Endothelial cell of umbilical vein (primary cell): ENCODE results near the gene TTLL11. TPM values are rescaled to one million over a fixed set of nuclear protein-coding genes. Genes with fewer than 3 reads are reported as not detected.

Experiments
- BruUV-seq: library from RNA; stranded (reverse); fragments of 400-500 nt; replicated peaks from 2 replicates; lab custom pipeline; 2021; lab: Mats Ljungman, UMichigan
- CTCF ChIA-PET: fragments of 300-600, 350-600 bp; sonication (Branson Sonifier 250); formaldehyde crosslinking; loops from one replicate; lab custom pipeline; 2021; ENCODE audit warnings: antibody characterized with exemption, inconsistent platforms; lab: Charles Lee
- POLR2A ChIA-PET: fragments of 300-600, 350-600 bp; sonication (Branson Sonifier 250); formaldehyde crosslinking; loops from one replicate; lab custom pipeline; 2021; ENCODE audit warnings: antibody characterized with exemption, inconsistent platforms; lab: Charles Lee
- DNase-seq: peaks from one replicate; pipeline ENCODE4 v3.0.0-alpha.2; 2011; ENCODE audit warnings: low read depth, low spot score
- FAIRE-seq: peaks from 2 replicates; lab custom pipeline; 2011; peaks lifted over from hg19 to GRCh38; lab: Jason Lieb, UNC
- H2AFZ ChIP-seq: 2 replicates; pipeline ENCODE4 v1.6.0; 2012; ENCODE audit warnings: low read depth, low read length, control low read depth, inconsistent platforms
- H3K27ac ChIP-seq: 2 replicates; pipeline ENCODE4 v1.5.1; 2011; ENCODE audit warnings: low read depth, mild to moderate bottlenecking, control low read depth, low read length, moderate library complexity; ENCODE audit not compliant: insufficient read depth
- H3K27me3 ChIP-seq, 2 experiments: 2 replicates each; pipeline versions ENCODE4 v1.6.0 to v1.6.1; 2011; ENCODE audit warnings: low read length in 2 of 2, mixed read lengths in 1 of 2; ENCODE audit not compliant: control insufficient read depth in 2 of 2, insufficient read depth in 2 of 2
- H3K36me3 ChIP-seq, 2 experiments: 2 replicates in 1 of 2; 3 replicates in 1 of 2; pipeline ENCODE4 v1.5.1; 2011; ENCODE audit warnings: low read length in 2 of 2, mild to moderate bottlenecking in 1 of 2, moderate library complexity in 1 of 2; ENCODE audit not compliant: control insufficient read depth in 2 of 2, insufficient read depth in 2 of 2; ENCODE audit errors: extremely low read depth in 1 of 2
- H3K4me1 ChIP-seq: 3 replicates; pipeline ENCODE4 v1.5.1; 2011; ENCODE audit warnings: mild to moderate bottlenecking, low read length; ENCODE audit not compliant: control insufficient read depth, insufficient read depth; ENCODE audit errors: extremely low read depth
- H3K4me2 ChIP-seq: 2 replicates; pipeline ENCODE4 v1.6.1; 2011; ENCODE audit warnings: low read length, control low read depth, mixed read lengths; ENCODE audit not compliant: insufficient read depth
- H3K4me3 ChIP-seq, 3 experiments: fragments of 200-600 bp in 1 of 3; sonication (generic), shearing (Covaris generic) in 1 of 3; replicated peaks in 1 of 3; 2 replicates each; pipeline ENCODE4 v1.5.1; 2011 to 2016; ENCODE audit warnings: control low read depth in 3 of 3, low read length in 3 of 3, mild to moderate bottlenecking in 2 of 3, inconsistent platforms in 1 of 3, low read depth in 1 of 3, moderate library complexity in 1 of 3; ENCODE audit not compliant: insufficient read depth in 1 of 3
- H3K79me2 ChIP-seq: 2 replicates; pipeline ENCODE4 v1.6.0; 2012; ENCODE audit warnings: low read length, inconsistent platforms; ENCODE audit not compliant: control insufficient read depth, insufficient read depth
- H3K9ac ChIP-seq: replicated peaks from 2 replicates; pipeline ENCODE3; 2011; ENCODE audit warnings: low read length, control low read depth; ENCODE audit not compliant: insufficient read depth; ENCODE audit errors: extremely low read depth
- H3K9me1 ChIP-seq: replicated peaks from 3 replicates; pipeline ENCODE4 v1.6.0; 2011; ENCODE audit warnings: mild to moderate bottlenecking, low read length; ENCODE audit not compliant: control insufficient read depth, insufficient read depth; ENCODE audit errors: extremely low read depth
- H3K9me3 ChIP-seq: replicated peaks from 2 replicates; pipeline ENCODE4 v1.5.1; 2012; ENCODE audit warnings: low read length, inconsistent platforms; ENCODE audit not compliant: control insufficient read depth, insufficient read depth
- H4K20me1 ChIP-seq: replicated peaks from 2 replicates; pipeline ENCODE3; 2011; ENCODE audit warnings: mild to moderate bottlenecking, low read length; ENCODE audit not compliant: control insufficient read depth, insufficient read depth; ENCODE audit errors: extremely low read depth
- CTCF ChIP-seq, 2 donors: IDR thresholded peaks; 1 replicate in 1 of 2; 2 replicates in 1 of 2; pipeline ENCODE4 v1.5.1; 2011; ENCODE audit warnings: low read length in 2 of 2, mild to moderate bottlenecking in 2 of 2, moderate library complexity in 2 of 2, control low read depth in 1 of 2, inconsistent platforms in 1 of 2, low read depth in 1 of 2; ENCODE audit not compliant: insufficient read depth in 1 of 2; ENCODE audit errors: extremely low read depth in 1 of 2
- EZH2 ChIP-seq: IDR thresholded peaks from 2 replicates; pipeline ENCODE4 v1.6.1; 2012; ENCODE audit warnings: borderline replicate concordance, low read depth, mild to moderate bottlenecking, moderate library complexity, low read length, inconsistent platforms; ENCODE audit not compliant: severe bottlenecking
- FOS ChIP-seq: IDR thresholded peaks from 2 replicates; pipeline ENCODE4 v1.6.1; 2011; ENCODE audit warnings: mild to moderate bottlenecking, low read length, moderate library complexity, borderline replicate concordance; ENCODE audit not compliant: insufficient read depth
- GATA2 ChIP-seq: IDR thresholded peaks from 2 replicates; pipeline ENCODE4 v1.7.0; 2011; ENCODE audit warnings: low read depth, mild to moderate bottlenecking, moderate library complexity, mixed read lengths, low read length; ENCODE audit not compliant: insufficient read length, insufficient read depth
- JUN ChIP-seq: IDR thresholded peaks from 2 replicates; pipeline ENCODE4 v1.6.1; 2011; ENCODE audit warnings: borderline replicate concordance, low read depth; ENCODE audit not compliant: insufficient read length, insufficient read depth
- MAX ChIP-seq: IDR thresholded peaks from 2 replicates; pipeline ENCODE4 v1.6.1; 2011; ENCODE audit not compliant: insufficient read depth, insufficient read length
- MYC ChIP-seq: IDR thresholded peaks from one replicate; pipeline ENCODE4 v1.6.1; 2011; ENCODE audit warnings: mild to moderate bottlenecking, low read depth, low read length
- POLR2A ChIP-seq: IDR thresholded peaks from 2 replicates; pipeline ENCODE4 v1.6.1; 2012; ENCODE audit warnings: low read depth, mild to moderate bottlenecking, control low read depth, low read length
- POLR2AphosphoS5 ChIP-seq: IDR thresholded peaks from 2 replicates; pipeline ENCODE4 v1.6.1; 2012; ENCODE audit warnings: low read depth, mild to moderate bottlenecking, control low read depth, low read length, moderate library complexity; ENCODE audit not compliant: insufficient read depth
- dilution Hi-C: fragments of 300-500 bp; cut with MboI; formaldehyde crosslinking; loops from one replicate; pipeline ENCODE4 v1.15.0; 2019; ENCODE audit warnings: low sequenced_read_pairs; ENCODE audit not compliant: extremely low pct_ligation_motif_present
- intact Hi-C: fragments of 100-400 bp; cut with micrococcal nuclease; formaldehyde crosslinking; loops from one replicate; pipeline ENCODE4 v1.10.0; 2022
- polyA plus RNA-seq, 4 experiments: library from polyadenylated mRNA; depleted of rRNA in 3 of 4; stranded (reverse) in 3 of 4; unstranded in 1 of 4; fragments of >200 nt; gene quantifications; 2 replicates each; pipeline versions ENCODE4 v1.2.1 to v1.2.3, GENCODE V29; 2011 to 2012; ENCODE audit warnings: missing spikeins in 1 of 4
- total RNA-seq: library from RNA; stranded (reverse); gene quantifications from 2 replicates; pipeline ENCODE4 v1.2.3, GENCODE V29; 2021

Gene TTLL11
- total and polyA plus RNA-seq, 2 donors (not counting 3 experiments of a cell fraction or from before 2014, with no cell fraction given), result 4.9 to 5.1 TPM

- no peak for DNase-seq
- Histone ChIP-seq H3K4me1 (no peaks in the 10 kb centered on the region), H3K9ac (no peak overlapping the region), H3K9me3 (no peaks in the 10 kb centered on the region), H3K4me3 (no peak overlapping the region), H3K4me2 (no peak overlapping the region), H4K20me1 (no peaks in the 10 kb centered on the region), H3K27me3 (no peaks in the 10 kb centered on the region), H2AFZ (no peak overlapping the region), H3K9me1 (no peaks in the 10 kb centered on the region), H3K36me3 (no peaks in the 10 kb centered on the region), H3K79me2 (no peaks in the 10 kb centered on the region), H3K27ac (no peak overlapping the region)
- TF ChIP-seq GATA2, result no peak
- TF ChIP-seq MYC, result no peak
- TF ChIP-seq MAX, result no peak
- no peak for TF ChIP-seq EZH2
- no peak for TF ChIP-seq CTCF (IDR thresholded peaks at IDR 0.05; ENCODE audit: extremely low read depth in 1 of 2, insufficient read depth in 1 of 2, low read depth in 1 of 2, low read length in 2 of 2)
- TF ChIP-seq FOS, result no peak
- TF ChIP-seq POLR2AphosphoS5, result no peak
- no peak for TF ChIP-seq JUN
- TF ChIP-seq POLR2A, result no peak
- intact Hi-C loops (no loop called here), dilution Hi-C loops (no loop called here)
- FAIRE-seq, result no peak
- ChIA-PET POLR2A (no interaction called here), CTCF (interaction anchor here (1.1 kb wide), 1 partner anchor 9 kb away, joined by 3 read pairs; no protein-coding TSS in a partner anchor)
- BruUV-seq, result no TSS peak
These were observed 271.8 kb downstream of the TTLL11 start for GRCh38 chr9:121821326-121821725.
